GM19240 (cell line): ENCODE measurements around the gene AHCTF1.
"Not testable (repeated sequence)": the region's sequence is repeated elsewhere in the genome, so short reads cannot be mapped to it uniquely, and the experiment has no call there.

Experiments
- DNase-seq: peaks from one replicate; pipeline ENCODE4 v3.0.0; 2011; ENCODE audit warnings: low spot score; ENCODE audit not compliant: insufficient read length

Gene AHCTF1

GRCh38 chr1:246923482-246923881 lies 8.3 kb downstream of the AHCTF1 start:
- no peak for DNase-seq

- DNase-seq, result no peak
Measured at GRCh38 chr1:246921481-246921880, 10.3 kb downstream of the AHCTF1 start.

GRCh38 chr1:246919902-246920301 lies 11.8 kb downstream of the AHCTF1 start:
- no peak for DNase-seq

GRCh38 chr1:246916026-246916923 lies 15.5 kb downstream of the AHCTF1 start:
- not testable (repeated sequence) for DNase-seq

GRCh38 chr1:246907472-246907871 lies 24.3 kb downstream of the AHCTF1 start:
- no peak for DNase-seq

GRCh38 chr1:246906833-246907232 lies 24.9 kb downstream of the AHCTF1 start:
- DNase-seq, result no peak

- no peak for DNase-seq
Measured at GRCh38 chr1:246901874-246902273, 29.9 kb downstream of the AHCTF1 start.

- DNase-seq, result no peak
Measured at GRCh38 chr1:246897302-246897701, 34.4 kb downstream of the AHCTF1 start.

- no peak for DNase-seq
Measured at GRCh38 chr1:246893191-246893939, 38.4 kb downstream of the AHCTF1 start.

GRCh38 chr1:246891105-246891504 lies 40.6 kb downstream of the AHCTF1 start:
- no peak for DNase-seq

- DNase-seq, result no peak
Measured at GRCh38 chr1:246888522-246888921, 43.2 kb downstream of the AHCTF1 start.

- DNase-seq, result not testable (repeated sequence)
Measured at GRCh38 chr1:246885389-246885788, 46.4 kb downstream of the AHCTF1 start.

- no peak for DNase-seq
Measured at GRCh38 chr1:246878551-246878950, 53.2 kb downstream of the AHCTF1 start.

GRCh38 chr1:246876431-246876830 lies 55.3 kb downstream of the AHCTF1 start:
- DNase-seq, result no peak

GRCh38 chr1:246875041-246876026 lies 56.4 kb downstream of the AHCTF1 start:
- no peak for DNase-seq

GRCh38 chr1:246865921-246866320 lies 65.8 kb downstream of the AHCTF1 start:
- DNase-seq, result no peak

GRCh38 chr1:246863791-246864190 lies 68.0 kb downstream of the AHCTF1 start:
- not testable (repeated sequence) for DNase-seq

- no peak for DNase-seq
Measured at GRCh38 chr1:246860401-246860800, 71.3 kb downstream of the AHCTF1 start.

- no peak for DNase-seq
Measured at GRCh38 chr1:246856371-246856770, 75.4 kb downstream of the AHCTF1 start.

GRCh38 chr1:246850640-246851039 lies 81.1 kb downstream of the AHCTF1 start:
- DNase-seq, result not testable (repeated sequence)

GRCh38 chr1:246843876-246844275 lies 87.9 kb downstream of the AHCTF1 start:
- no peak for DNase-seq
